ENCODE results near the gene YJEFN3. TPM values are rescaled to one million over a fixed set of nuclear protein-coding genes. Genes with fewer than 3 reads are reported as not detected.
A peak's percentile ranks its signal among the peaks of the same experiment; 100 is the strongest.

Gene YJEFN3
- total RNA-seq, 3 donors from 2014 or later, result 10.6 to 13.7 (median 13.4) TPM

- Mint-ChIP-seq H3K4me3 (no peak overlapping the region), H3K27me3 (ENCODE audit: low read depth) (no peaks in the 10 kb centered on the region), H3K4me1 (ENCODE audit: low read depth) (peaks cover 9% of the 10 kb centered on the region), H3K36me3 (ENCODE audit: insufficient read depth) (peaks cover 9% of the 10 kb centered on the region), H3K9me3 (no peaks in the 10 kb centered on the region)
- DNase-seq (no peak), ATAC-seq (no peak)
Measured at GRCh38 chr19:19525611-19526380, 2.9 kb upstream of the YJEFN3 start.

GRCh38 chr19:19526581-19527370 lies 1.9 kb upstream of the YJEFN3 start:
- Mint-ChIP-seq H3K27me3 (ENCODE audit: low read depth) (no peaks in the 10 kb centered on the region), H3K9me3 (no peaks in the 10 kb centered on the region), H3K4me1 (ENCODE audit: low read depth) (peaks cover 6% of the 10 kb centered on the region), H3K4me3 (no peak overlapping the region), H3K36me3 (ENCODE audit: insufficient read depth) (peaks cover 6% of the 10 kb centered on the region)
- ATAC-seq, result no peak
- DNase-seq, result no peak

- peaks cover 7% of the 10 kb centered on the region for H3K36me3 Mint-ChIP-seq (ENCODE audit: insufficient read depth)
- DNase-seq, result no peak
- no peak for ATAC-seq
- peaks cover 9% of the 10 kb centered on the region for H3K4me1 Mint-ChIP-seq (ENCODE audit: low read depth)
- no peaks in the 10 kb centered on the region for H3K9me3 Mint-ChIP-seq
- H3K4me3 Mint-ChIP-seq, result no peak overlapping the region
- no peaks in the 10 kb centered on the region for H3K27me3 Mint-ChIP-seq (ENCODE audit: low read depth)
Measured at GRCh38 chr19:19527371-19527656, 1.4 kb upstream of the YJEFN3 start.

GRCh38 chr19:19527674-19528625 lies 761 bp upstream of the YJEFN3 start:
- peaks cover 4% of the 10 kb centered on the region for H3K4me1 Mint-ChIP-seq (ENCODE audit: low read depth)
- no peaks in the 10 kb centered on the region for H3K9me3 Mint-ChIP-seq
- DNase-seq (no peak), ATAC-seq (no peak)
- H3K36me3 Mint-ChIP-seq (ENCODE audit: insufficient read depth), result peaks cover 5% of the 10 kb centered on the region
- H3K27me3 Mint-ChIP-seq (ENCODE audit: low read depth), result no peaks in the 10 kb centered on the region
- no peak overlapping the region for H3K4me3 Mint-ChIP-seq

- H3K36me3 Mint-ChIP-seq (ENCODE audit: insufficient read depth), result peaks cover 3% of the 10 kb centered on the region
- no peaks in the 10 kb centered on the region for H3K27me3 Mint-ChIP-seq (ENCODE audit: low read depth)
- ATAC-seq, result no peak
Measured at GRCh38 chr19:19529783-19530422, 1.2 kb downstream of the YJEFN3 start.

GRCh38 chr19:19530423-19530804 lies 1.7 kb downstream of the YJEFN3 start:
- H3K4me3 Mint-ChIP-seq, result no peak overlapping the region
- no peaks in the 10 kb centered on the region for H3K9me3 Mint-ChIP-seq
- no peaks in the 10 kb centered on the region for H3K27me3 Mint-ChIP-seq (ENCODE audit: low read depth)

More at GRCh38 chr19:19529783-19530422, 1.2 kb downstream of the YJEFN3 start:
- DNase-seq, result no peak
- H3K9me3 Mint-ChIP-seq, result no peaks in the 10 kb centered on the region
- peaks cover 8% of the 10 kb centered on the region for H3K4me1 Mint-ChIP-seq (ENCODE audit: low read depth)
- H3K4me3 Mint-ChIP-seq, result no peak overlapping the region

GRCh38 chr19:19530889-19531288 lies 2.2 kb downstream of the YJEFN3 start:
- Mint-ChIP-seq H3K4me3 (no peak overlapping the region), H3K27me3 (ENCODE audit: low read depth) (no peaks in the 10 kb centered on the region), H3K36me3 (ENCODE audit: insufficient read depth) (peaks cover 3% of the 10 kb centered on the region), H3K4me1 (ENCODE audit: low read depth) (peaks cover 8% of the 10 kb centered on the region), H3K9me3 (no peaks in the 10 kb centered on the region)
- ATAC-seq, result no peak
- DNase-seq, result no peak

More at GRCh38 chr19:19530423-19530804, 1.7 kb downstream of the YJEFN3 start:
- Mint-ChIP-seq H3K4me1 (ENCODE audit: low read depth) (peaks cover 8% of the 10 kb centered on the region), H3K36me3 (ENCODE audit: insufficient read depth) (peaks cover 3% of the 10 kb centered on the region)
- ATAC-seq (no peak), DNase-seq (no peak)

- Mint-ChIP-seq H3K9me3 (no peaks in the 10 kb centered on the region), H3K4me3 (no peak overlapping the region)
- peak; percentile 84 to 89 for ATAC-seq
Measured at GRCh38 chr19:19531951-19532805, 3.5 kb downstream of the YJEFN3 start.

GRCh38 chr19:19532806-19533701 lies 4.3 kb downstream of the YJEFN3 start:
- Mint-ChIP-seq H3K36me3 (ENCODE audit: insufficient read depth) (peaks cover 3% of the 10 kb centered on the region), H3K4me1 (ENCODE audit: low read depth) (peaks cover 12% of the 10 kb centered on the region), H3K27me3 (ENCODE audit: low read depth) (no peaks in the 10 kb centered on the region), H3K9me3 (no peaks in the 10 kb centered on the region), H3K4me3 (no peak overlapping the region)
- ATAC-seq (no peak), DNase-seq (no peak)

More at GRCh38 chr19:19531951-19532805, 3.5 kb downstream of the YJEFN3 start:
- peaks cover 3% of the 10 kb centered on the region for H3K36me3 Mint-ChIP-seq (ENCODE audit: insufficient read depth)
- peaks cover 8% of the 10 kb centered on the region for H3K4me1 Mint-ChIP-seq (ENCODE audit: low read depth)
- DNase-seq, result peak; percentile 90
- H3K27me3 Mint-ChIP-seq (ENCODE audit: low read depth), result no peaks in the 10 kb centered on the region

GRCh38 chr19:19533841-19534240 lies 5.1 kb downstream of the YJEFN3 start:
- Mint-ChIP-seq H3K4me1 (ENCODE audit: low read depth) (peaks cover 17% of the 10 kb centered on the region), H3K36me3 (ENCODE audit: insufficient read depth) (peaks cover 3% of the 10 kb centered on the region), H3K9me3 (no peaks in the 10 kb centered on the region), H3K27me3 (ENCODE audit: low read depth) (peaks cover 4% of the 10 kb centered on the region), H3K4me3 (no peak overlapping the region)
- DNase-seq, result no peak
- ATAC-seq, result no peak

- peaks cover 5% of the 10 kb centered on the region for H3K27me3 Mint-ChIP-seq (ENCODE audit: low read depth)
- no peak for DNase-seq
- peaks cover 21% of the 10 kb centered on the region for H3K4me1 Mint-ChIP-seq (ENCODE audit: low read depth)
- no peaks in the 10 kb centered on the region for H3K9me3 Mint-ChIP-seq
- peak overlapping the region; percentile 7 for H3K4me3 Mint-ChIP-seq
- H3K36me3 Mint-ChIP-seq (ENCODE audit: insufficient read depth), result peaks cover 2% of the 10 kb centered on the region
- no peak for ATAC-seq
Measured at GRCh38 chr19:19534556-19535265, 6.0 kb downstream of the YJEFN3 start.
